Astrocyte of the spinal cord (primary cell): ENCODE data around the gene SUSD4.

Experiments
- DNase-seq: peaks from one replicate; pipeline ENCODE4 v3.0.0; 2011; ENCODE audit warnings: low read depth, low spot score
- H3K4me3 ChIP-seq: 2 replicates; pipeline ENCODE4 v1.5.1; 2011; ENCODE audit warnings: low read depth, mild to moderate bottlenecking, low read length, moderate library complexity
- in situ Hi-C: cut with HindIII; loops from 2 replicates; pipeline ENCODE4 v1.10.0; 2017; ENCODE audit warnings: low sequenced_read_pairs
- TF ChIP-seq, protein P1 (sequence below): IDR thresholded peaks from 2 replicates; pipeline ENCODE4 v1.5.1; 2012; ENCODE audit warnings: low read depth, mild to moderate bottlenecking, low read length, inconsistent platforms

Gene SUSD4

DNA sequence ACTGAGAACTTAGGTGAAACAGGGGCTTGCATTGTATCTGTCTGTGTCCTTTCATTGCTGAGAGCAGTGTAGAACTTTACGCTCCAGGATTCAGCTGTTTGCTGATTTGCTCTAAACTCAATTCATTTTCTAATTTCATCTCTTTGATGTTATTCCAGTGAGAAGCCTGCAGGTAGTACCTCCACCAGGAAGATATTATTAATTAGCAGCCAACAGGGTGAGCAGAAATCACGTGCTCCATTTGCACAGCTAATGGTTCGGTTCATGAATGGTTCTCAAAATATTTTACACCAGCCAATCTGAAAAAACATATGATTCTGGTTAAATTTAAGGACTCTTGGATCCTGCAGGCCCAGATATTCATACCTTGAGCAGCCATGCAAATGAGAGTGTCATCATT is 52.1 kb downstream of the SUSD4 start:
- TF ChIP-seq, protein P1, sequence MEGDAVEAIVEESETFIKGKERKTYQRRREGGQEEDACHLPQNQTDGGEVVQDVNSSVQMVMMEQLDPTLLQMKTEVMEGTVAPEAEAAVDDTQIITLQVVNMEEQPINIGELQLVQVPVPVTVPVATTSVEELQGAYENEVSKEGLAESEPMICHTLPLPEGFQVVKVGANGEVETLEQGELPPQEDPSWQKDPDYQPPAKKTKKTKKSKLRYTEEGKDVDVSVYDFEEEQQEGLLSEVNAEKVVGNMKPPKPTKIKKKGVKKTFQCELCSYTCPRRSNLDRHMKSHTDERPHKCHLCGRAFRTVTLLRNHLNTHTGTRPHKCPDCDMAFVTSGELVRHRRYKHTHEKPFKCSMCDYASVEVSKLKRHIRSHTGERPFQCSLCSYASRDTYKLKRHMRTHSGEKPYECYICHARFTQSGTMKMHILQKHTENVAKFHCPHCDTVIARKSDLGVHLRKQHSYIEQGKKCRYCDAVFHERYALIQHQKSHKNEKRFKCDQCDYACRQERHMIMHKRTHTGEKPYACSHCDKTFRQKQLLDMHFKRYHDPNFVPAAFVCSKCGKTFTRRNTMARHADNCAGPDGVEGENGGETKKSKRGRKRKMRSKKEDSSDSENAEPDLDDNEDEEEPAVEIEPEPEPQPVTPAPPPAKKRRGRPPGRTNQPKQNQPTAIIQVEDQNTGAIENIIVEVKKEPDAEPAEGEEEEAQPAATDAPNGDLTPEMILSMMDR: no peak
- no peak overlapping the region for H3K4me3 ChIP-seq
- no peak for DNase-seq
- in situ Hi-C loops: no loop called here

DNA sequence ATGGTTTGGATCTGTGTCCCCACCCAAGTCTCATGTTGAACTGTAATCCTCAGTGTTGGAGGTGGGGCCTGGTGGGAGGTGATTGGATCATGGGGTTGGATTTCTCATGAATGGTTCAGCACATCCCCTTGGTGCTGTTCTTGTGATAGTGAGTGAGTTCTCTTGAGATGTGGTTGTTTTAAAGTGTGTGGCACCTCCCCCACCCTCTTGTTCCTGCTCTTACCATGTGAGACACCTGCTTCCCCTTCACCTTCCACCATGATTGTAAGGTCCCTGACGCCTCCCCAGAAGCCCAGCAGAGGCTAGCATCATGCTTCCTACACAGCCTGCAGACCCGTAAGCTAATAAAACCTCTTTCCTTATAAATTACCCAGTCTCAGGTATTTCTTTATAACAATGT is 55.8 kb downstream of the SUSD4 start:
- no peak overlapping the region for H3K4me3 ChIP-seq
- DNase-seq: no peak
- TF ChIP-seq, protein P1: no peak
- in situ Hi-C loops: no loop called here

DNA sequence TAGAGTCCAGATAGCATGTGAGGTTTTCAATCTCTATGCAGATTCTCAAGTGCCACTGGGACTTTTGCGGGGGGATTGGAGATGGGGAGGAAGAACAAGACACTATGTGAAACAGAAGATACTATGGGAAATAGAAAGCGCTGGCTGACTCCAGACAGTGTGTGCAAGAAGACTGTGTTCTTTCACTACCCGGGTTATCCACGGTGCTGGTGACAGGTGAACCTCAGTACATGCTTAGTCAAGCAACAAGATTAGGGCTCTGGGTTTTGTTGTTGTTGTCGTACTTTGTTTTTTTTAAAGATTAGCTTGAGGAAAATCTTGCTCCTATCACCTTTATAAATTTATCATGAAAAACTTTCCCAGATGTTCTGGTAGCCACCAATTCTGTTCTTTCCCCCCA is 56.4 kb downstream of the SUSD4 start:
- no peak overlapping the region for H3K4me3 ChIP-seq
- DNase-seq: no peak
- TF ChIP-seq, protein P1: no peak
- in situ Hi-C loops: no loop called here

DNA sequence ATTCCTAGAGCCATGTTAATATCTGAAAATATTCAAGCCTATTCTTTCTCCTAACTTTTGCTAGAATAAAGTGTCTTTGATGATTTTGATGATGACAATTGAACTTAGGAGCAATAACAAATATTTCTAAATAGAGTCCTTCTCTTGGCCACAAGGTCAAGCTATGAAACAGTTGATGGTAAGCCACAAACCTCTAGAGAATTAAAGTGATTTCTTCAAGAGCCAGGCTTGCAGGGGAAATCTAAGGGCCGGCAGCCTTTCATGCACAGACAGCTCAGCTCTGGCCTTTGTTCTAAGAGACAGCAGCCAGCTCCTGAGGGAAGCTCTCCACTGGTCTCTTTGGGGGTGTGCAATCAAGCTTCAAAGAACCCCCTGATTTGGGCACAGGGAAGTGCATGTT is 59.0 kb downstream of the SUSD4 start:
- TF ChIP-seq, protein P1: no peak

DNA sequence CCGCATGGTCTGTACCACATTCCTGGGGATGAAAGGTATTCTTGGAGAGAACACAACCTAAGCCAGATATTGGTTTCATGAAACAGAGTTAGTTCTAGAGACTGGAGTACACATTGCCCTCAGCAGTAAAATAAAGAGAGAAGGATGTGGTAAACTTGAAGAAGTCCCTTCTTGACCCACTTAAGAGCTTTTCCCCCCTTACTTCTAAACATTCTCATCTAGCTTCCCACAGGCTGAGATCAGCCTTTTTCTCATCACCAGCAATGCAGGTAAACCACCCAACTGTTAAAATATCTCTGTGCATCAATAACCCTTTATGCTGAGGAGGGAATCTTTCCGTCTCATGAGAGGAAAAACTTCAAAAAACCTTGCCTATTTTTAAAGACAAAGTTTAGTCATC is 62.6 kb downstream of the SUSD4 start:
- in situ Hi-C loops: no loop called here
- TF ChIP-seq, protein P1: no peak
- H3K4me3 ChIP-seq: no peak overlapping the region
- no peak for DNase-seq

More for the DNA sequence above, 59.0 kb downstream of the SUSD4 start:
- DNase-seq: no peak
- in situ Hi-C loops: no loop called here
- no peak overlapping the region for H3K4me3 ChIP-seq

DNA sequence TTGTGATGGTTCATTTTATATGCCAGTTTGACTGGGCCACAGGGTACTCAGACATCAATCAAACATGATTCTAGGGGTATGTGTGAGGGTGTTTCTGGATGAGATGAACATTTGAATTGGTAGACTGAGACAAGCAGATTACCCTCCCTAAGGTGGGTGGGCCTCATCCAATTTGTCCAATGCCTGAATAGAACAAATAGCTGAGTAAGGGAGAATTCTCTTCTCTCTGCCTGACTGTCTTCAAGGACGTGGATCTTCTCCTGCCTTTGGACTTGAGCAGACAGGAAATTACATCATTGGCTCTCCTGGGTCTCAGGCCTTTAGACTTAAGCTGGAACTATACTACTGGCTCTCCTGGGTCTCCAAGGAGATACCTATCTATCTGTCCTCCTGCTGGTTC is 64.4 kb downstream of the SUSD4 start:
- in situ Hi-C loops: no loop called here
- TF ChIP-seq, protein P1: no peak

DNA sequence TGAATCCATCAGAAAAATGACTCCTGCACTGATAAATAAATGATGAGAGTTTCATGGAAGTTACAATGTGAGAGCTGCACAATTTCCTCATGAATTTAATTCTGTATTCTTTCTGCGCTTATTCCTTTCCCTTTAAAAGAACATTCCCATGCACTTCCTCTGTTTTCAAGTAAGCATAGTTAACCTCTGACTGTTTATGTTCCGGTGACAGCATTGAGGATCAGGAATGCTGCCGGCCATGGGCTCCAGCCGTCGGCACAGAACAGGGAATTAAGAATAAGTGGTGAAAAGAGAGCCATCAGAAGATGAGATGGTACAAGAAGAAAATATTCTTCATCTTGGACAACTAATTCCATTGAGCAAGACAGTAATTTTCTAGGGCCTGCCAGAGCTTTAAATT is 65.3 kb downstream of the SUSD4 start:
- in situ Hi-C loops: no loop called here
- H3K4me3 ChIP-seq: no peak overlapping the region
- TF ChIP-seq, protein P1: no peak
- DNase-seq: no peak

More for the DNA sequence above, 64.4 kb downstream of the SUSD4 start:
- no peak overlapping the region for H3K4me3 ChIP-seq
- DNase-seq: no peak
